Colonic mucosa (tissue), 4 donors: ENCODE results near the gene GRIN2A. TPM values are rescaled to one million over a fixed set of nuclear protein-coding genes. Genes with fewer than 3 reads are reported as not detected.

Experiments
- DNase-seq: peaks from one replicate; pipeline ENCODE4 v3.0.0-alpha.2; 2020
- H3K27ac ChIP-seq: fragments of 200-600 bp; one replicate; pipeline ENCODE4 v1.8.0; 2021
- H3K27me3 ChIP-seq: fragments of 200-600 bp; one replicate; pipeline ENCODE4 v1.8.0; 2021
- H3K36me3 ChIP-seq: fragments of 200-600 bp; one replicate; pipeline ENCODE4 v1.8.0; 2021
- H3K4me1 ChIP-seq: fragments of 200-600 bp; one replicate; pipeline ENCODE4 v1.8.0; 2021; ENCODE audit warnings: mild to moderate bottlenecking
- H3K4me3 ChIP-seq: fragments of 200-600 bp; one replicate; pipeline ENCODE4 v1.8.0; 2021
- H3K9ac ChIP-seq, 2 donors: one replicate each; pipeline ENCODE4 v1.7.0; 2013; ENCODE audit warnings: control low read depth in 2 of 2, low read depth in 2 of 2, low read length in 2 of 2
- H3K9me3 ChIP-seq: fragments of 200-600 bp; one replicate; pipeline ENCODE4 v1.8.0; 2021
- CTCF ChIP-seq: fragments of 200-600 bp; IDR thresholded peaks from one replicate; pipeline ENCODE4 v1.8.0; 2022; ENCODE audit warnings: antibody characterized with exemption, mild to moderate bottlenecking
- intact Hi-C: fragments of 100-400 bp; cut with DNase I; formaldehyde crosslinking; loops from one replicate; pipeline ENCODE4 v1.14.1; 2022
- total RNA-seq, 2 donors: library from RNA; stranded (reverse); fragmentation: NEBNext Ultra II Directional in 1 of 2; extraction: Animal tissue kit (Norgen Biotek cat#: 25700) in 1 of 2; gene quantifications; one replicate each; pipeline ENCODE4 v1.2.1, GENCODE V29; 2021
- donor health status: healthy.
- donor health status: DM: no; HTN: no; CAD: no.
- donor health status: DM: no; HTN: no; CAD: no.

GRIN2A gene
- total RNA-seq, 2 donors from 2014 or later: 0.15 to 0.40 TPM

GRCh38 chr16:10039220-10040096 lies 142.8 kb downstream of the GRIN2A start:
- Histone ChIP-seq H3K4me3 (no peak overlapping the region), H3K27ac (no peak overlapping the region)
- no peak for DNase-seq

GRCh38 chr16:10037751-10038150 lies 144.5 kb downstream of the GRIN2A start:
- no peak overlapping the region for H3K4me3 ChIP-seq
- DNase-seq: no peak
- H3K4me1 ChIP-seq: no peaks in the 10 kb centered on the region
- no peak overlapping the region for H3K9ac ChIP-seq
- H3K27me3 ChIP-seq: no peaks in the 10 kb centered on the region
- TF ChIP-seq CTCF: no peak
- H3K27ac ChIP-seq: no peak overlapping the region
- intact Hi-C loops: no loop called here
- H3K9me3 ChIP-seq: no peaks in the 10 kb centered on the region
- H3K36me3 ChIP-seq: no peaks in the 10 kb centered on the region

More at GRCh38 chr16:10039220-10040096, 142.8 kb downstream of the GRIN2A start:
- H3K4me1 ChIP-seq: no peaks in the 10 kb centered on the region
- TF ChIP-seq CTCF: no peak
- no peak overlapping the region for H3K9ac ChIP-seq
- H3K9me3 ChIP-seq: no peaks in the 10 kb centered on the region
- no peaks in the 10 kb centered on the region for H3K36me3 ChIP-seq
- H3K27me3 ChIP-seq: no peaks in the 10 kb centered on the region
- intact Hi-C loops: no loop called here

- no peak for DNase-seq
- no peaks in the 10 kb centered on the region for H3K27me3 ChIP-seq
- no peak overlapping the region for H3K9ac ChIP-seq
- no peaks in the 10 kb centered on the region for H3K36me3 ChIP-seq
- no peaks in the 10 kb centered on the region for H3K4me1 ChIP-seq
- H3K27ac ChIP-seq: no peak overlapping the region
- intact Hi-C loops: no loop called here
- no peak overlapping the region for H3K4me3 ChIP-seq
- no peak for TF ChIP-seq CTCF
- H3K9me3 ChIP-seq: no peaks in the 10 kb centered on the region
Measured at GRCh38 chr16:10036956-10037355, 145.3 kb downstream of the GRIN2A start.

GRCh38 chr16:10033556-10033955 lies 148.7 kb downstream of the GRIN2A start:
- no peaks in the 10 kb centered on the region for H3K4me1 ChIP-seq
- no peak overlapping the region for H3K4me3 ChIP-seq
- H3K27me3 ChIP-seq: no peaks in the 10 kb centered on the region
- no peak for TF ChIP-seq CTCF
- intact Hi-C loops: no loop called here
- no peak for DNase-seq
- no peaks in the 10 kb centered on the region for H3K9me3 ChIP-seq
- no peak overlapping the region for H3K9ac ChIP-seq
- H3K36me3 ChIP-seq: no peaks in the 10 kb centered on the region
- H3K27ac ChIP-seq: no peak overlapping the region

GRCh38 chr16:10031955-10032354 lies 150.3 kb downstream of the GRIN2A start:
- no peak for TF ChIP-seq CTCF
- no peaks in the 10 kb centered on the region for H3K9me3 ChIP-seq
- intact Hi-C loops: no loop called here
- no peak for DNase-seq
- no peaks in the 10 kb centered on the region for H3K4me1 ChIP-seq
- no peaks in the 10 kb centered on the region for H3K27me3 ChIP-seq
- no peaks in the 10 kb centered on the region for H3K36me3 ChIP-seq
- H3K9ac ChIP-seq: no peak overlapping the region
- no peak overlapping the region for H3K4me3 ChIP-seq
- no peak overlapping the region for H3K27ac ChIP-seq
